BLaER1 treated with 17β-estradiol and CSF1 and Interleukin-3, amounts not matched to agents 10 nM and 100 nM (cell line): ENCODE results near the gene ACAT2.
A peak's percentile ranks its signal among the peaks of the same experiment; 100 is the strongest.

Source experiments
- H3K27ac ChIP-seq, 11 experiments: shearing (Covaris generic); formaldehyde crosslinking; 2 replicates each; pipeline ENCODE4 v1.8.1; 2022
- H3K27me3 ChIP-seq, 11 experiments: shearing (Covaris generic); formaldehyde crosslinking; 2 replicates each; pipeline ENCODE4 v1.8.1; 2022
- H3K36me3 ChIP-seq, 11 experiments: shearing (Covaris generic); formaldehyde crosslinking; 2 replicates each; pipeline ENCODE4 v1.8.1; 2022
- H3K4me1 ChIP-seq, 10 experiments: shearing (Covaris generic); formaldehyde crosslinking; 2 replicates each; pipeline ENCODE4 v1.8.1; 2022
- H3K4me2 ChIP-seq, 11 experiments: shearing (Covaris generic); formaldehyde crosslinking; 2 replicates each; pipeline ENCODE4 v1.8.1; 2022
- H3K4me3 ChIP-seq, 10 experiments: shearing (Covaris generic); formaldehyde crosslinking; 2 replicates each; pipeline ENCODE4 v1.8.1; 2022
- H3K9ac ChIP-seq, 11 experiments: shearing (Covaris generic); formaldehyde crosslinking; 2 replicates each; pipeline ENCODE4 v1.8.1; 2022
- H3K9me3 ChIP-seq, 11 experiments: shearing (Covaris generic); formaldehyde crosslinking; replicated peaks in 1 of 11; 2 replicates each; pipeline ENCODE4 v1.8.1; 2022
- H4K20me1 ChIP-seq, 11 experiments: shearing (Covaris generic); formaldehyde crosslinking; 2 replicates each; pipeline ENCODE4 v1.8.1; 2022
- Cebpa-rat ChIP-seq, 11 experiments: shearing (Covaris generic); IDR thresholded peaks; 2 replicates each; pipeline ENCODE4 v1.8.1; 2022

Gene ACAT2

DNA sequence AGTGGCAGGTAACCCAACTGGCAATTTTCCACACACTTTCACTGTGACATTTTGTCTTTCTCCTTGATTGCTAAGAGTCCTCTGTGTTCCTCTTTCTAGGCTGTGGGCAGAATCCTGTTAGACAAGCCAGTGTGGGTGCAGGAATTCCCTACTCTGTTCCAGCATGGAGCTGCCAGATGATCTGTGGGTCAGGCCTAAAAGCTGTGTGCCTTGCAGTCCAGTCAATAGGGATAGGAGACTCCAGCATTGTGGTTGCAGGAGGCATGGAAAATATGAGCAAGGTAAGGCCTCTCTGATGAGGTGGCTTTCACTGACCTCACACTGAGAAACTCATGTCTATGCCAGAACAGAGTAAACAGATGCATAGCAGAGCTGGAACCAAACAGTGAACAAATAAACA lies 5.1 kb downstream of the ACAT2 start:
- Histone ChIP-seq H3K36me3 (peaks cover 69 to 90% (median 87%) of the 10 kb centered on the region in 11 experiments), H3K9me3 (peaks cover 2 to 15% (median 8%) of the 10 kb centered on the region in 11 experiments; a peak in 19 of 22 replicates), H3K4me3 (no peak overlapping the region), H3K4me1 (peaks cover 7 to 11% (median 9%) of the 10 kb centered on the region in 10 experiments), H3K27ac (no peak overlapping the region), H3K9ac (no peak overlapping the region), H3K4me2 (no peak overlapping the region), H4K20me1 (no peaks in the 10 kb centered on the region; a peak in 2 of 22 replicates), H3K27me3 (no peaks in the 10 kb centered on the region)
- TF ChIP-seq Cebpa-rat (IDR thresholded peaks at IDR 0.05) = no peak

DNA sequence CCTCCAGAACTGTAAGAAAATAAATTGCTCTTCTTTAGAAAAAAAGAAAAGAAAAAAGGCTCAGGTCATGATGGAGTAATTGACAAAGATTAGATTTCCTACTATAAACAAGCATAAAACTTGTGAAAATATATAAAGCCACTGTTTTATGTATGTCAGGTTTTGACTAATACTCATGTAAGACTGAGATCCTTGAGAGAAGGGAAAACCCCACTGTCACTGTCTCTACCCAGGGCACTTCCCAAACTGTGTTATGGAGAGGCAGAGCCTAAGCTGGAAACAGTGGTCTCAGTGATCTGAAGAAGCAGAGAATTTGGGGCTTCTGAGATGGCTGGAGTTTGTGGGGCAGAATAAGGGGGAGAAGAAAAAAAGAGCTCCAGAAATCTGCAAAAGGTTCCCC lies 7.6 kb downstream of the ACAT2 start:
- peaks cover 72 to 94% (median 90%) of the 10 kb centered on the region in 11 experiments for H3K36me3 ChIP-seq
- H3K4me2 ChIP-seq = no peak overlapping the region

DNA sequence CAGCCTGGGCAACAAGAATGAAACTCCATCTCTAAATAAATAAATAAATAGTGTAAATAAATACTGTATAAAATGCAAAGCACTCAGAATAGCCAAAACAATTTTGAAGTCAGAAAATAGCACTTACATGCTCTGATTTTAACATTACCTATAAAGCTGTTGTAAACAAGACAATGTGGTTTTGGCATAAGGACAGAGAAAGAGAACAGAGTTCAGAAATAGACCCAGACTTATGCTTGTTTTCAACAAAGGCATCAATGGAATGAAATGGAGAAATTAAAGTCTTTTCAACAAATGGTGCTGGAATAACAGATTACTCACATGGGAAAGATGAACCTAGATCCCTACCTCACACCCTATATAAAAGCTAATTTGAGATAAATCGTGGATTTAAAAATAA lies 10.4 kb downstream of the ACAT2 start:
- H3K4me3 ChIP-seq = no peak overlapping the region
- no peaks in the 10 kb centered on the region for H3K4me1 ChIP-seq
- no peak overlapping the region for H3K9ac ChIP-seq
- H4K20me1 ChIP-seq = peaks cover 0 to 19% (median 4%) of the 10 kb centered on the region in 11 experiments; a peak in 10 of 22 replicates
- no peak overlapping the region for H3K4me2 ChIP-seq
- no peaks in the 10 kb centered on the region for H3K27me3 ChIP-seq
- no peak for TF ChIP-seq Cebpa-rat (IDR thresholded peaks at IDR 0.05)
- H3K9me3 ChIP-seq = peaks cover 5 to 19% (median 15%) of the 10 kb centered on the region in 11 experiments; a peak in 19 of 22 replicates
- H3K36me3 ChIP-seq = peaks cover 72 to 95% (median 86%) of the 10 kb centered on the region in 11 experiments
- H3K27ac ChIP-seq = no peak overlapping the region

More for the DNA sequence above, 7.6 kb downstream of the ACAT2 start:
- no peaks in the 10 kb centered on the region for H3K27me3 ChIP-seq
- no peak for TF ChIP-seq Cebpa-rat (IDR thresholded peaks at IDR 0.05)
- peaks cover 5 to 19% (median 15%) of the 10 kb centered on the region in 11 experiments; a peak in 19 of 22 replicates for H3K9me3 ChIP-seq
- H3K4me3 ChIP-seq = no peak overlapping the region
- H4K20me1 ChIP-seq = no peaks in the 10 kb centered on the region; a peak in 1 of 22 replicates
- no peak overlapping the region for H3K9ac ChIP-seq
- H3K27ac ChIP-seq = no peak overlapping the region
- H3K4me1 ChIP-seq = no peaks in the 10 kb centered on the region

DNA sequence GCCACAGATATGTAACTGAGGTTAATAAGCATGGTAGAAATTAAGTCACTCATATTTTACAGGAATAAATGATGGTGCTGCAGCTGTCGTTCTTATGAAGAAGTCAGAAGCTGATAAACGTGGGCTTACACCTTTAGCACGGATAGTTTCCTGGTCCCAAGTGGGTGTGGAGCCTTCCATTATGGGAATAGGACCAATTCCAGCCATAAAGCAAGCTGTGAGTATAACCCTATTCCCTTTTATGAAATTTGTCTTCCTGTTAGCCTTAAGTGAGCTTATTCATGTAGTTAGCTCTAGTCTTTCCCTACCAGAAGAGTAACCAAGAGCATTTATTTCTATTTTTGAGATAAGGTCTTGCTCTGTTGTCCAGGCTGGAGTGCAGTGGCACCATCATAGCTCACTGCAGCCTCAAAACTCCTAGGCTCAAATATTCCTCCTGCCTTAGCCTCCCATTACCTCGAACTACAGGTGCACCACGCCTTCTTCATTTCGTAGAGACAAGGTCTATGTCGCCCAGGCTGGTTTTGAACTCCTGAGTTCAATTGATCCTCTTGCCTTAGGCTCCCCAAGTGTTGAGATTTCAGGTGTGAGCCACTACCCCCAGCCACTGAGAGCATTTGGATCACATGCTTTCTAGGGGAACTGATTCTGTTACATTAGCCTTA lies 15.5 kb downstream of the ACAT2 start:
- Histone ChIP-seq H3K4me3 (no peak overlapping the region), H3K9ac (no peak overlapping the region), H4K20me1 (peaks cover 11 to 71% (median 50%) of the 10 kb centered on the region in 11 experiments; a peak in 21 of 22 replicates), H3K36me3 (peaks cover 78 to 95% (median 87%) of the 10 kb centered on the region in 11 experiments), H3K27me3 (no peaks in the 10 kb centered on the region), H3K4me2 (no peak overlapping the region), H3K4me1 (no peaks in the 10 kb centered on the region; a peak in 1 of 20 replicates), H3K9me3 (peaks cover 0 to 5% (median 2%) of the 10 kb centered on the region in 11 experiments; a peak in 11 of 22 replicates), H3K27ac (no peak overlapping the region)
- no peak for TF ChIP-seq Cebpa-rat (IDR thresholded peaks at IDR 0.05)

DNA sequence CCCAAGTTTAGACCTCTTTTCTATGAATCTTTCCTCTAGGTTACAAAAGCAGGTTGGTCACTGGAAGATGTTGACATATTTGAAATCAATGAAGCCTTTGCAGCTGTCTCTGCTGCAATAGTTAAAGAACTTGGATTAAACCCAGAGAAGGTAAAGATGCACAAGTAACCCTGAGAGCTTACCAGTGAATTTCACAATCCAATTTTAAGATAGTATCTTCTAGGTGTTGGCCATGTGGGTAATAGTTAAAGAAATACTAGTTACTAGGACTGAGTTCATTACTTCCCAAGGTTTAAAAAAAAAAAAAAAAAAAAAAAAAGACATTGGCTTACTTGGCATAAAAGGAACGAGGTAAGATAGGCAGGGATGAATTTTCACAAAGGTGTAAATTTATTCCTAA lies 16.3 kb downstream of the ACAT2 start:
- no peak overlapping the region for H3K9ac ChIP-seq
- no peaks in the 10 kb centered on the region; a peak in 1 of 20 replicates for H3K4me1 ChIP-seq
- no peaks in the 10 kb centered on the region for H3K9me3 ChIP-seq
- H3K4me2 ChIP-seq = no peak overlapping the region
- peaks cover 19 to 78% (median 58%) of the 10 kb centered on the region in 11 experiments; a peak in 21 of 22 replicates for H4K20me1 ChIP-seq
- H3K27me3 ChIP-seq = no peaks in the 10 kb centered on the region
- no peak overlapping the region for H3K4me3 ChIP-seq
- no peak for TF ChIP-seq Cebpa-rat (IDR thresholded peaks at IDR 0.05)
- no peak overlapping the region for H3K27ac ChIP-seq
- H3K36me3 ChIP-seq = peaks cover 78 to 95% (median 88%) of the 10 kb centered on the region in 11 experiments

DNA sequence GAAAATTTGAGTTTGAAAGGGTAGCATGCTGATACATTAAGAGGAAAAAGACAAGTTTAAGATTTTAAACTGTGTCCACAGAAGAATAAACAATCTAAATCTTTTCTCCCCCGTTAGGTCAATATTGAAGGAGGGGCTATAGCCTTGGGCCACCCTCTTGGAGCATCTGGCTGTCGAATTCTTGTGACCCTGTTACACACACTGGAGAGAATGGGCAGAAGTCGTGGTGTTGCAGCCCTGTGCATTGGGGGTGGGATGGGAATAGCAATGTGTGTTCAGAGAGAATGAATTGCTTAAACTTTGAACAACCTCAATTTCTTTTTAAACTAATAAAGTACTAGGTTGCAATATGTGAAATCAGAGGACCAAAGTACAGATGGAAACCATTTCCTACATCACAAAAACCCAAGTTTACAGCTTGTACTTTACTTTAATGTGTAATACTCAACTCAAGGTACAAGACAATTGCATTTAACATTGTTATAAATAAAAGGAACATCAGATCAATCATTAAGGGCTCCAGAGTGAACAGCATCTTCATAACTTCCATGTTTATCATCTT lies 16.8 kb downstream of the ACAT2 start:
- H3K27me3 ChIP-seq = no peaks in the 10 kb centered on the region

DNA sequence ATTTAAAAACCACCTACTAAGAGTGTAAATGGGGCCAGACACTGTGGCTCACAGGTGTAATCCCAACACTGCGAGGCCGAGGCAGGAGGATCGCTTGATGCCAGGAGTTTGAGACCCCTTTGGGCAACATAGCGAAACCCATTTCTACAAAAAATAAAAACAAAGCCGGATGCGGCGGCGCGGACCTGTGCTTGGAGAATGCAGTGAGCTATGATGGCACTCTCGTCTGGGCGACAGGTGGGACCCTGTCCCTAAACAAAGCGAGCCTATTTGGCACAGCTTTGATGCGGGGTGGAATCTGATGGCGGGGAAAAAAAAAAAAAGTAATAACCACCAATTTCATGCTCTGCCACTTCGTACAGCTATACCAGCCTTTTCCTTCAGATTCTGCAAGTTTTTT lies 26.4 kb downstream of the ACAT2 start:
- H3K4me3 ChIP-seq = peak overlapping the region; percentile 87 to 100 (median 98)

More for the DNA sequence above, 16.8 kb downstream of the ACAT2 start:
- Histone ChIP-seq H3K4me3 (no peak overlapping the region), H3K27ac (no peak overlapping the region), H3K4me1 (no peaks in the 10 kb centered on the region; a peak in 2 of 20 replicates), H4K20me1 (peaks cover 21 to 83% (median 63%) of the 10 kb centered on the region in 11 experiments; a peak in 21 of 22 replicates), H3K36me3 (peaks cover 80 to 96% (median 89%) of the 10 kb centered on the region in 11 experiments), H3K9me3 (no peaks in the 10 kb centered on the region), H3K4me2 (no peak overlapping the region), H3K9ac (no peak overlapping the region)
- no peak for TF ChIP-seq Cebpa-rat (IDR thresholded peaks at IDR 0.05)

DNA sequence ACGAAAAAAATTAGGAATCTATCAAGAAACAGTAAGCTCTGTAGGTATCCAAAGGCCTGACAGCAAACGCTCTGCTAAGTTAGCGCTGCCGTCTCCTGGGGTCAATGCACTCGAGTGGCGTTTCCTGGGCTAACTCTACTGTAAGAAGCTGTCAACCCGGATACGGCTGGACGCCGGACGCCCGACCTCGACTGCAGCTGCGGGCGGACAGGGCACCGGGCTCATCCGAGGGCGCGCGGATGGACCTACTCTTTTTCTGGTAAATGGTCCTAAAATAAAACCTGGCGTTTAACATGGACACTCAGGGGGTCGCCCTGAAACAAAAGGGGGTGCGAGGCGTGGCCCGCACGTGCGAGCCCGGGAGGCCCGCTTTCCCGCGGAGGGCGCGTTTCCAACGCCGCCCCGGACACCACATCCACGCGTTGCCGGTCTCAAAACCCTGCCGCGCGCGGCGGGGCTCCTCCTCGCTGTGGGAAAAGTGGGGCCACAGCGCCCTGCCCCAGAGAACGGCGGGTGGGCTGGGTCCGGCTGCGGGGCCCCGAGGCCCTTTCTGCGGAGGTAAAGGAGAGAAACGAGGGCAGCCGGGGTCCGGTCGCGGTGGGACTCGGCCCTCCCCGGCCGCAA lies 27.0 kb downstream of the ACAT2 start:
- no peaks in the 10 kb centered on the region for H3K27me3 ChIP-seq
- H3K4me3 ChIP-seq = peak overlapping the region; percentile 87 to 100 (median 98)
- H3K9ac ChIP-seq = peak overlapping the region; percentile 93 to 99 (median 96)
- H3K4me1 ChIP-seq = peaks cover 35 to 52% (median 45%) of the 10 kb centered on the region in 10 experiments
- H3K27ac ChIP-seq = peak overlapping the region; percentile 83 to 95 (median 93)
- TF ChIP-seq Cebpa-rat (IDR thresholded peaks at IDR 0.05) = no peak
- H3K4me2 ChIP-seq = peak overlapping the region; percentile 91 to 98 (median 95)
- no peaks in the 10 kb centered on the region for H3K9me3 ChIP-seq
- peaks cover 60 to 73% (median 67%) of the 10 kb centered on the region in 11 experiments for H3K36me3 ChIP-seq
- H4K20me1 ChIP-seq = peaks cover 46 to 86% (median 62%) of the 10 kb centered on the region in 11 experiments; a peak in 21 of 22 replicates

More for the DNA sequence above, 26.4 kb downstream of the ACAT2 start:
- TF ChIP-seq Cebpa-rat (IDR thresholded peaks at IDR 0.05) = no peak
- H3K36me3 ChIP-seq = peaks cover 60 to 73% (median 67%) of the 10 kb centered on the region in 11 experiments
- peaks cover 46 to 87% (median 68%) of the 10 kb centered on the region in 11 experiments; a peak in 21 of 22 replicates for H4K20me1 ChIP-seq
- H3K4me2 ChIP-seq = peak overlapping the region; percentile 91 to 98 (median 95)
- H3K27me3 ChIP-seq = no peaks in the 10 kb centered on the region
- H3K9me3 ChIP-seq = no peaks in the 10 kb centered on the region
- H3K9ac ChIP-seq = peak overlapping the region; percentile 93 to 99 (median 96)
- peak overlapping the region; percentile 83 to 95 (median 93); a peak in 21 of 22 replicates for H3K27ac ChIP-seq
- H3K4me1 ChIP-seq = peaks cover 35 to 47% (median 44%) of the 10 kb centered on the region in 10 experiments
